GM23338 (cell line): ENCODE data around the gene UHMK1. TPM values are rescaled to one million over a fixed set of nuclear protein-coding genes. Genes with fewer than 3 reads are reported as not detected.

ENCODE experiments used
- ATAC-seq: fragments of 200-7000 bp; cut with Tn5 transposase; 3 replicates; pipeline ENCODE4 v1.9.1; 2020
- DNase-seq: peaks from one replicate; pipeline ENCODE4 v3.0.0-alpha.2; 2015; ENCODE audit warnings: low spot score
- H2AFZ ChIP-seq: fragments of 200-600 bp; sonication (generic); 2 replicates; pipeline ENCODE4 v1.8.0; 2016; ENCODE audit warnings: antibody characterized with exemption, mild to moderate bottlenecking, moderate library complexity
- H3F3A ChIP-seq: fragments of 200-600 bp; sonication (generic); replicated peaks from 2 replicates; pipeline ENCODE4 v1.8.0; 2017; ENCODE audit warnings: antibody characterized with exemption, mixed run types, low read depth
- H3K27ac ChIP-seq: fragments of 200-600 bp; sonication (generic); 2 replicates; pipeline ENCODE4 v1.6.1; 2016; ENCODE audit warnings: low read depth
- H3K27me3 ChIP-seq: fragments of 200-600 bp; sonication (generic); 2 replicates; pipeline ENCODE4 v1.8.0; 2016; ENCODE audit warnings: mild to moderate bottlenecking, mixed run types, moderate library complexity; ENCODE audit not compliant: insufficient read depth
- H3K36me3 ChIP-seq: fragments of 200-600 bp; sonication (generic); 2 replicates; pipeline ENCODE4 v1.8.0; 2016; ENCODE audit warnings: mild to moderate bottlenecking; ENCODE audit not compliant: insufficient read depth
- H3K4me1 ChIP-seq: fragments of 200-600 bp; sonication (generic); 2 replicates; pipeline ENCODE4 v1.8.0; 2016; ENCODE audit warnings: mild to moderate bottlenecking, moderate library complexity; ENCODE audit not compliant: insufficient read depth
- H3K4me2 ChIP-seq: fragments of 200-600 bp; sonication (generic); 2 replicates; pipeline ENCODE4 v1.7.1; 2017; ENCODE audit warnings: mixed run types
- H3K4me3 ChIP-seq: fragments of 200-600 bp; sonication (generic); 2 replicates; pipeline ENCODE4 v1.6.1; 2016; ENCODE audit warnings: mixed run types
- H3K79me2 ChIP-seq: fragments of 200-600 bp; sonication (generic); replicated peaks from 2 replicates; pipeline ENCODE4 v1.8.0; 2017; ENCODE audit warnings: mild to moderate bottlenecking; ENCODE audit not compliant: insufficient read depth
- H3K9me2 ChIP-seq: fragments of 200-600 bp; sonication (generic); 2 replicates; pipeline ENCODE4 v1.8.0; 2017; ENCODE audit not compliant: insufficient read depth
- H4K20me1 ChIP-seq: fragments of 200-600 bp; sonication (generic); replicated peaks from 2 replicates; pipeline ENCODE4 v1.8.0; 2017; ENCODE audit warnings: mild to moderate bottlenecking; ENCODE audit not compliant: insufficient read depth
- H3K27ac Mint-ChIP-seq: 2 replicates; pipeline ENCODE4 v1.8.0; 2020; ENCODE audit warnings: inconsistent platforms, mild to moderate bottlenecking, moderate library complexity, mixed read lengths
- H3K27me3 Mint-ChIP-seq: 3 replicates; pipeline ENCODE4 v1.8.0; 2022; ENCODE audit warnings: low read depth, mild to moderate bottlenecking, moderate library complexity, mixed read lengths, inconsistent platforms; ENCODE audit not compliant: insufficient read depth, poor library complexity
- H3K36me3 Mint-ChIP-seq: 3 replicates; pipeline ENCODE4 v1.8.0; 2021; ENCODE audit warnings: low read depth, mild to moderate bottlenecking, inconsistent platforms, moderate library complexity, mixed read lengths
- H3K4me1 Mint-ChIP-seq: 3 replicates; pipeline ENCODE4 v1.8.0; 2020; ENCODE audit warnings: mild to moderate bottlenecking, inconsistent platforms, mixed read lengths
- H3K4me3 Mint-ChIP-seq: 3 replicates; pipeline ENCODE4 v1.8.0; 2021; ENCODE audit warnings: moderate library complexity, mild to moderate bottlenecking, inconsistent platforms, mixed read lengths
- H3K9me3 Mint-ChIP-seq: 3 replicates; pipeline ENCODE4 v1.8.0; 2020; ENCODE audit warnings: moderate library complexity, mild to moderate bottlenecking, inconsistent platforms, mixed read lengths
- CREB1 ChIP-seq: fragments of 250-450 bp; sonication (Bioruptor Pico); IDR thresholded peaks from 2 replicates; pipeline ENCODE4 v1.5.0; 2020; ENCODE audit warnings: low read depth, mild to moderate bottlenecking, moderate library complexity
- CTCF ChIP-seq, 2 experiments: fragments of 200-600 bp in 1 of 2; sonication (generic) in 1 of 2; conservative IDR thresholded peaks; 2 replicates each; pipeline versions ENCODE4 v1.5.1 to v1.6.1; 2016 to 2017; ENCODE audit warnings: antibody characterized with exemption in 2 of 2, low read depth in 2 of 2, mild to moderate bottlenecking in 2 of 2, moderate library complexity in 1 of 2
- EZH2 ChIP-seq: fragments of 200-600 bp; sonication (generic); IDR thresholded peaks from one replicate; pipeline ENCODE4 v1.8.0; 2017; ENCODE audit warnings: antibody characterized with exemption, mild to moderate bottlenecking, low read depth; ENCODE audit not compliant: unreplicated experiment
- EZH2phosphoT487 ChIP-seq: fragments of 200-600 bp; sonication (generic); IDR thresholded peaks from one replicate; pipeline ENCODE4 v1.8.1; 2018; ENCODE audit warnings: antibody characterized with exemption; ENCODE audit not compliant: unreplicated experiment
- JUNB ChIP-seq: IDR thresholded peaks from one replicate; pipeline ENCODE4 v1.6.1; 2016; ENCODE audit warnings: antibody characterized with exemption; ENCODE audit not compliant: unreplicated experiment
- NANOG ChIP-seq: IDR thresholded peaks from 2 replicates; pipeline ENCODE4 v1.6.1; 2016; ENCODE audit warnings: antibody characterized with exemption, borderline replicate concordance
- POLR2AphosphoS5 ChIP-seq: IDR thresholded peaks from 2 replicates; pipeline ENCODE4 v1.6.1; 2016; ENCODE audit warnings: antibody characterized with exemption, low read depth
- REST ChIP-seq: IDR thresholded peaks from one replicate; pipeline ENCODE4 v1.6.1; 2018; ENCODE audit warnings: antibody characterized with exemption; ENCODE audit not compliant: unreplicated experiment
- STAT1 ChIP-seq: IDR thresholded peaks from one replicate; pipeline ENCODE4 v1.6.1; 2016; ENCODE audit warnings: antibody characterized with exemption; ENCODE audit not compliant: unreplicated experiment
- ZNF114 ChIP-seq: fragments of 250-450 bp; sonication (Bioruptor Pico); IDR thresholded peaks from 2 replicates; pipeline ENCODE4 v1.5.0; 2020; ENCODE audit warnings: mild to moderate bottlenecking, moderate library complexity
- ZNF331 ChIP-seq: fragments of 250-450 bp; sonication (Bioruptor Pico); IDR thresholded peaks from 2 replicates; pipeline ENCODE4 v1.5.0; 2020; ENCODE audit warnings: low read depth, mild to moderate bottlenecking, moderate library complexity
- polyA plus RNA-seq: library from polyadenylated mRNA; unstranded; fragments of >200 nt; fragmentation: Nextera tagmentation; extraction: Ambion mirVana; gene quantifications from 2 replicates; pipeline ENCODE4 v1.2.1, GENCODE V29; 2016
- total RNA-seq: library from RNA; depleted of rRNA; stranded (reverse); fragments of >200 nt; shearing (Covaris generic); gene quantifications from 2 replicates; pipeline ENCODE4 v1.2.3, GENCODE V29; 2014

UHMK1 gene
- total and polyA plus RNA-seq, 2 experiments from 2014 or later, result 8.6 to 28.3 TPM

GRCh38 chr1:162554258-162554657, 56.6 kb downstream of the UHMK1 start:
- Histone ChIP-seq H3K4me1 (no peaks in the 10 kb centered on the region), H4K20me1 (no peaks in the 10 kb centered on the region), H3K79me2 (no peaks in the 10 kb centered on the region), H3K9me2 (0 out of 2 replicates have a peak, but pooled peaks cover 6% of the 10 kb centered on the region), H3K27ac (no peak overlapping the region), H3F3A (no peaks in the 10 kb centered on the region), H3K4me2 (no peak overlapping the region), H3K36me3 (no peaks in the 10 kb centered on the region), H2AFZ (no peak overlapping the region), H3K4me3 (no peak overlapping the region), H3K27me3 (no peaks in the 10 kb centered on the region)
- ATAC-seq (no peak), DNase-seq (no peak)
- Mint-ChIP-seq H3K4me1 (peaks cover 4% of the 10 kb centered on the region; the same call in 1 of the 3 replicates), H3K27me3 (peaks cover 2% of the 10 kb centered on the region), H3K4me3 (no peak overlapping the region), H3K27ac (no peak overlapping the region), H3K36me3 (no peaks in the 10 kb centered on the region), H3K9me3 (no peaks in the 10 kb centered on the region)
- TF ChIP-seq EZH2, result no peak
- TF ChIP-seq ZNF114 (CRISPR knock-in tag), result no peak
- no peak for TF ChIP-seq JUNB
- no peak for TF ChIP-seq ZNF331
- TF ChIP-seq REST, result no peak
- no peak for TF ChIP-seq CTCF (conservative IDR thresholded peaks at IDR 0.05; ENCODE audit: low read depth in 2 of 2)
- TF ChIP-seq EZH2phosphoT487, result no peak
- no peak for TF ChIP-seq NANOG
- TF ChIP-seq STAT1, result no peak
- TF ChIP-seq POLR2AphosphoS5, result no peak
- TF ChIP-seq CREB1 (CRISPR knock-in tag), result no peak

- no peaks in the 10 kb centered on the region for H3K36me3 ChIP-seq
- H3K36me3 Mint-ChIP-seq, result no peaks in the 10 kb centered on the region
- H2AFZ ChIP-seq, result peak overlapping the region; percentile 59; the same call in 1 of the 2 replicates
- no peak for ATAC-seq
- no peak overlapping the region for H3K4me2 ChIP-seq
- peaks cover 7% of the 10 kb centered on the region; the same call in 1 of the 2 replicates for H3K27me3 ChIP-seq
- no peak overlapping the region for H3K4me3 Mint-ChIP-seq
- H3K4me1 ChIP-seq, result 0 out of 2 replicates have a peak, but pooled peaks cover 4% of the 10 kb centered on the region
- peaks cover 2% of the 10 kb centered on the region for H3K27me3 Mint-ChIP-seq
- H3K27ac Mint-ChIP-seq, result no peak overlapping the region
- no peaks in the 10 kb centered on the region for H3K9me2 ChIP-seq
- H3K27ac ChIP-seq, result no peak overlapping the region
- peaks cover 2% of the 10 kb centered on the region; the same call in 1 of the 2 replicates for H3K79me2 ChIP-seq
- peaks cover 11% of the 10 kb centered on the region; the same call in 2 of the 3 replicates for H3K4me1 Mint-ChIP-seq
- no peaks in the 10 kb centered on the region; the same call in 1 of the 2 replicates for H4K20me1 ChIP-seq
- H3F3A ChIP-seq, result no peaks in the 10 kb centered on the region
- no peaks in the 10 kb centered on the region for H3K9me3 Mint-ChIP-seq
- H3K4me3 ChIP-seq, result no peak overlapping the region
- no peak for DNase-seq
- TF ChIP-seq EZH2phosphoT487, result no peak
- TF ChIP-seq REST, result no peak
Observed at GRCh38 chr1:162557536-162557935, 59.9 kb downstream of the UHMK1 start.
